Tibial nerve (tissue), 4 donors: ENCODE measurements around the gene KIRREL3. TPM values are rescaled to one million over a fixed set of nuclear protein-coding genes. Genes with fewer than 3 reads are reported as not detected.

Experiments used
- DNase-seq, 2 donors: peaks; one replicate each; pipeline ENCODE4 v3.0.0-alpha.2; 2019; ENCODE audit warnings: low spot score in 2 of 2
- H3K27ac ChIP-seq, 4 donors: fragments of 200-600 bp; sonication (generic) in 3 of 4; one replicate each; pipeline ENCODE4 v1.5.1; 2017 to 2019; ENCODE audit warnings: mild to moderate bottlenecking in 1 of 4
- H3K27me3 ChIP-seq, 2 donors: fragments of 200-600 bp; sonication (generic) in 1 of 2; one replicate each; pipeline versions ENCODE4 v1.5.1 to v1.6.0; 2017 to 2019
- H3K36me3 ChIP-seq, 3 donors: fragments of 200-600 bp; sonication (generic); one replicate each; pipeline ENCODE4 v1.5.1; 2018 to 2019
- H3K4me1 ChIP-seq, 4 donors: fragments of 200-600 bp; sonication (generic) in 3 of 4; one replicate each; pipeline ENCODE4 v1.5.1; 2017 to 2019
- H3K4me3 ChIP-seq, 4 donors: fragments of 200-600 bp; sonication (generic) in 3 of 4; one replicate each; pipeline ENCODE4 v1.5.1; 2017 to 2019; ENCODE audit warnings: mild to moderate bottlenecking in 1 of 4, moderate library complexity in 1 of 4
- H3K9me3 ChIP-seq, 4 donors: fragments of 200-600 bp; sonication (generic) in 3 of 4; one replicate each; pipeline ENCODE4 v1.5.1; 2017 to 2019
- EP300 ChIP-seq, 2 donors: sonication (generic); formaldehyde crosslinking; IDR thresholded peaks; one replicate each; pipeline ENCODE4 v1.6.1; 2017; ENCODE audit warnings: antibody characterized with exemption in 2 of 2, mild to moderate bottlenecking in 1 of 2
- POLR2A ChIP-seq, 2 donors: fragments of 450-650 bp; IDR thresholded peaks; one replicate each; pipeline ENCODE4 v1.6.1; 2017; ENCODE audit warnings: antibody characterized with exemption in 2 of 2, mild to moderate bottlenecking in 2 of 2, moderate library complexity in 2 of 2
- WGBS, 2 donors: methylation state at CpG; one replicate each; pipeline ENCODE4 v1.1.5; 2018; 5-methylcytosine and 5-hydroxymethylcytosine counted together
- total RNA-seq, 4 donors: library from RNA; depleted of rRNA; stranded (reverse); fragments of >200 nt; gene quantifications; one replicate each; pipeline ENCODE4 v1.1.0, GENCODE V29; 2016
- TF ChIP-seq, protein P1 (sequence below), 5 experiments: fragments of 200-600 bp in 3 of 5; fragments of 450-650 bp in 2 of 5; sonication (generic) in 3 of 5; IDR thresholded peaks; one replicate each; pipeline ENCODE4 v1.5.1; 2016 to 2019; ENCODE audit warnings: antibody characterized with exemption in 5 of 5, mild to moderate bottlenecking in 3 of 5, moderate library complexity in 2 of 5

KIRREL3 gene
- total RNA-seq, 4 donors from 2014 or later: not detected

DNA sequence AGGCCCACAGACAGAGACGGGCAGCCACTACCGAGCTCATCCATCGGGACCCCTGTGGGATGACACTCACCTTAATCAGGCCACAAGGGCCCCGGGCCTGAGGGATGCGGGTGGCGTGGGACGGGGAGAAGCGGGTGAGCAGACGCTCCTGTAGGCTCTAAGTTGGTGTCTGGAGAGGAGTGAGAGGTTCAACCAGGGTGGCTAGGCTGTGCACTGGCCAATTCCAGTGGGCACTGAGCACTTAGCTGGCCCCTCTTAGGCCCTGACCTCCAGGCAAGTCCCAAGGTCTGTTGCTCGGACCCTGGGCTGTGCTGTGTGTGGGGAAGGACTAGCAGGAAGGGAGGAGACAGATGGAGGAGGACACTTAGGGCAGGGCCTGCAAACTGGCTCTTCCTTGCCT lies 505.7 kb downstream of the KIRREL3 start:
- Histone ChIP-seq H3K27ac (no peak overlapping the region), H3K36me3 (no peaks in the 10 kb centered on the region), H3K4me3 (no peak overlapping the region), H3K27me3 (peaks cover 0 to 9% of the 10 kb centered on the region in 2 donors), H3K4me1 (no peaks in the 10 kb centered on the region), H3K9me3 (no peaks in the 10 kb centered on the region)
- no peak for DNase-seq
- TF ChIP-seq, protein P1, sequence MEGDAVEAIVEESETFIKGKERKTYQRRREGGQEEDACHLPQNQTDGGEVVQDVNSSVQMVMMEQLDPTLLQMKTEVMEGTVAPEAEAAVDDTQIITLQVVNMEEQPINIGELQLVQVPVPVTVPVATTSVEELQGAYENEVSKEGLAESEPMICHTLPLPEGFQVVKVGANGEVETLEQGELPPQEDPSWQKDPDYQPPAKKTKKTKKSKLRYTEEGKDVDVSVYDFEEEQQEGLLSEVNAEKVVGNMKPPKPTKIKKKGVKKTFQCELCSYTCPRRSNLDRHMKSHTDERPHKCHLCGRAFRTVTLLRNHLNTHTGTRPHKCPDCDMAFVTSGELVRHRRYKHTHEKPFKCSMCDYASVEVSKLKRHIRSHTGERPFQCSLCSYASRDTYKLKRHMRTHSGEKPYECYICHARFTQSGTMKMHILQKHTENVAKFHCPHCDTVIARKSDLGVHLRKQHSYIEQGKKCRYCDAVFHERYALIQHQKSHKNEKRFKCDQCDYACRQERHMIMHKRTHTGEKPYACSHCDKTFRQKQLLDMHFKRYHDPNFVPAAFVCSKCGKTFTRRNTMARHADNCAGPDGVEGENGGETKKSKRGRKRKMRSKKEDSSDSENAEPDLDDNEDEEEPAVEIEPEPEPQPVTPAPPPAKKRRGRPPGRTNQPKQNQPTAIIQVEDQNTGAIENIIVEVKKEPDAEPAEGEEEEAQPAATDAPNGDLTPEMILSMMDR (IDR thresholded peaks at IDR 0.05): no peak
- TF ChIP-seq POLR2A (IDR thresholded peaks at IDR 0.05) (no peak), EP300 (IDR thresholded peaks at IDR 0.05) (no peak)
- 90 to 91% methylated on average over 10 of the region's 10 CpGs for WGBS, 2 donors

DNA sequence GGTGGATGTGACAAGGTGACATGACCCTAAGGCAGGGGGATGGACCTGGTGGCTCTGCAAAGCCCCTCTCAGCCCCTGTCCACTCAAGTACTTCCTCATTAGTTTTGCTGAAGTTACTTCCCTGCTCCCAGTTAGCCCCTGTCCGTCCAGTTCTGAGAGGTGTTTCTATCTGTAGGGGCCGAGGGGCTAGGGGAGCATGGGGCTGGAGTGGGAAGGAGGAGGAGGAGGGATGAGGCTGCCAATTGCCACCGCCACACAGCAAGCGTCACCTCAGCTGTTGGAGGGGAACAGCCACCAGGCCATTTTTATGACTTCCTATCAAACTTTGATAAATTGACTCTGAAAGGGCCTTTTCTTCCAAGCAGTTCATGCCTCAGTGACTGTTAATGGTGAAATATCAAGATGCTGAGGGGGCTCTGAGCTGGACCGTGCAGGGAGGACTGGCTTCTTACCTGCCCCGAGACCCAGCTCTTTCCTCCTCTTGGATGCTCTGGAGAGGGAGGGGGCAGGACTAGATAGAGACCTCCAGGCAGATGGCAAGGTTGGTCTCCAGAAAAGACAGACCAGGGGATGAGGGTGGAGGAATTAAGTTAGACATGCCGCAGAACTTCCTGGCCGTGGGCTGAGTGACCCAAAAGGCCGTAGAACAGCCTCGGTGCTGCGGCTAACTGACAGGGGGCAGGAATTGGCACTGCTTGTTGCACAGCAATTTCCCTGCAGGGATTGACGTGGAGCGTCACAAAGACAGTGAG lies 508.1 kb downstream of the KIRREL3 start:
- 75 to 81% methylated on average over 13 of the region's 13 CpGs for WGBS, 2 donors
- H3K4me1 ChIP-seq: no peaks in the 10 kb centered on the region
- TF ChIP-seq, protein P1 (IDR thresholded peaks at IDR 0.05): no peak
- TF ChIP-seq POLR2A (IDR thresholded peaks at IDR 0.05) (no peak), EP300 (IDR thresholded peaks at IDR 0.05) (no peak)
- H3K4me3 ChIP-seq: no peak overlapping the region
- DNase-seq: no peak
- no peaks in the 10 kb centered on the region for H3K9me3 ChIP-seq
- no peaks in the 10 kb centered on the region for H3K27me3 ChIP-seq
- no peak overlapping the region for H3K27ac ChIP-seq
- H3K36me3 ChIP-seq: no peaks in the 10 kb centered on the region

DNA sequence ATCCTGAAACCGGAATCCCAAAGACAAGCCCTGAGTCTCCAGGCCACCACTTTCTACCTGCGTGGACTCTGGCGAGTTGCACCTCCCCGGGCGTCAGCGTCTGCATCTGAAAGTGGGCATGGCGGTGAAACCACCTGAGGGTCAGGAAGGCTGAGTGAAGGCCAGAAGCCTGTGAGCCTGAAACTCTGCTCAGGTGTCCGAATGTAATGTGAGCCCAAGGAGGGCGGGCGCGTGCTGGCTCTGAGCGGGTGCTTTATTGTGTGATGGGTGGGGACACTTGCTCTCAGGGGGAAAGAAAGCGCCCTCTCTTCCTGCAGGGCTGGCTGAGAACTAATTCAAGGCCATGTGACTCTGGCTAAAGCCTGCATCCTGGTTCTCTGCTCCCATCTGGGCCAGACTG lies 509.5 kb downstream of the KIRREL3 start:
- Histone ChIP-seq H3K4me3 (no peak overlapping the region), H3K36me3 (no peaks in the 10 kb centered on the region), H3K4me1 (no peaks in the 10 kb centered on the region), H3K27me3 (no peaks in the 10 kb centered on the region), H3K27ac (no peak overlapping the region), H3K9me3 (no peaks in the 10 kb centered on the region)
- WGBS, 2 donors: 80 to 91% methylated on average over 13 of the region's 13 CpGs
- no peak for DNase-seq
- TF ChIP-seq, protein P1 (IDR thresholded peaks at IDR 0.05): no peak
- TF ChIP-seq EP300 (IDR thresholded peaks at IDR 0.05) (no peak), POLR2A (IDR thresholded peaks at IDR 0.05) (no peak)

DNA sequence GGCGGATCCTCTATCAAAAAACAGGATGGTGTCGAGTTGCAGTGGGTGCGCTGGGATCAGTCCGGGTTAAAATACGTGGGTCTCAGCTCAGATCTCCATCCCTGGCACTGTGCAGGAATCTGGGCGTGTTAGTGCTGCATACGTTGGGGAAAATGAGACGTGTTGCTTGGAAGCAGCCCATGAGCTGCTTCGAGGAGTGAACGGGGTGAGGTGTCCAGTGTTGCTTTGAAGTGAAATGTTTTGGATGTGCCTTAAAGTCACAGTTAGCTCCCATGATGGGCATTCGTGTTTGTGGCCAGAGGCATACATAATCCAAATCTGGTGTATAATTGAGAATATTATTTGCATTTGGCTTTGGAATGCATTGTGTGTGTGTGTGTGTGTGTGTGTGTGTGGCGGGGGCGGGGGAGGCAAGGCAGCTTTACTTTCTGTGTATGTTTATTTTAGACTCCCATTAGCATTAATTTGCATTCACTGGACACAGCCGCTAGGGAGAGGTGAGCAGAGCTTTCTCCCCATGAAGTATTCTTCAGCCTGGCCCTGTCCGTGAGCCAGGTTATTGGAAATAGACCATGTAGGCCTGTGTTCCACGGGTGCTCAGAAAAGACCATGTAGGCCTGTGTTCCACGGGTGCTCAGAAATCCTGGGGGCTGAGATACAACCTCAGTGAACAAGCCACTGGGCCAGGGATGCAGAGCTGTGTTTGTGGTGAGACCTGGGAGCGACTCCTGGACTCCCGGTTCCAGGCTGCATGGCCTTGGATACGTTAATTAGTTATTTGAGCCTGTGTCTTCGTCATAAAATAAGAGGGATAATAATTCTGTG lies 510.5 kb downstream of the KIRREL3 start:
- Histone ChIP-seq H3K4me1 (no peaks in the 10 kb centered on the region), H3K27me3 (no peaks in the 10 kb centered on the region), H3K27ac (no peak overlapping the region), H3K36me3 (no peaks in the 10 kb centered on the region), H3K4me3 (no peak overlapping the region), H3K9me3 (no peaks in the 10 kb centered on the region)
- no peak for DNase-seq
- 61 to 64% methylated on average over 21 of the region's 21 CpGs for WGBS, 2 donors
- TF ChIP-seq, protein P1 (IDR thresholded peaks at IDR 0.05): no peak
- TF ChIP-seq POLR2A (IDR thresholded peaks at IDR 0.05): no peak
- no peak for TF ChIP-seq EP300 (IDR thresholded peaks at IDR 0.05)
